Measurements from ENCODE around the gene SCAP. TPM values are rescaled to one million over a fixed set of nuclear protein-coding genes. Genes with fewer than 3 reads are reported as not detected.
A peak's percentile ranks its signal among the peaks of the same experiment; 100 is the strongest.

SCAP gene
- total and polyA plus RNA-seq, 2 experiments from 2014 or later, result 35.5 to 141 TPM

DNA sequence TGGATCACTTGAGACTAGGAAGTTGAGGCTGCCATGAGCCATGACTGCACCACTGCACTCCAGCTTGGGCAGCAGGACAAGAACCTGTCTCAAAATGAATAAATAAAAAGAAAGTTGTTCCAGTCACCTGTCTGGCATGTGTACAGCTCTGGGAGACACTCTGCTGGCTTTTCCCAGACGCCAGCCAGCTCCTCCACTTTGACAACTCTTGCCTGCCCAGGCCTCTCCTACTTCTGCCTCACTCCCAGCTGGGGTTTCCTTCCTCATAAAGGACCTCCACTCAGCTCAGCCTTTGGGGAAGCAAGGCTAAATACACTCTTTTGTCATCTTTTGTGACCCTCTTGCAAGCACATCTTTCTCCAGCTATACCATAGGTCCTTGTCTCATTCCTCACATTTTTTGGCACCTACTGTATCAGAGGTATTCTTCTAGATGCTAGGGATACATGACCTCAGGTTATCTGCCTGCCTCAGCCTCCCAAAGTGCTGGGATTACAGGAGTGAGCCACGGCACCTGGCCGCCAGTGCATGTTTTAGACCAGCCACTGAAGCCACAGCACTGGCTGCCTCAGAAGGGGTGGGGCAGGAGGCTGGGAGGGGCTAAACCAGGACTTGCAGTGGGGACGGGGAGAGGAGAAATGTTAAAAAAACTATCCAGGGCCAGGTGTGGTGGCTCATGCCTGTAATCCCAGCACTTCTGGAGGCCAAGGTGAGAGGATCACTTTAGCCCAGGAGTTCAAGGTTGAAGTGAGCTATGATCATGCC, 47.8 kb upstream of the SCAP start:
- Histone ChIP-seq H4K20me1 (replicated peaks; ENCODE audit: insufficient read depth) (no peaks in the 10 kb centered on the region), H3F3A (replicated peaks; ENCODE audit: low read depth) (peaks cover 9% of the 10 kb centered on the region), H3K9me2 (ENCODE audit: insufficient read depth) (no peaks in the 10 kb centered on the region), H3K36me3 (ENCODE audit: insufficient read depth) (no peaks in the 10 kb centered on the region), H2AFZ (0 out of 2 replicates have a peak overlapping the region, but pooled peaks have one; percentile 86), H3K4me2 (no peak overlapping the region), H3K27ac (ENCODE audit: low read depth) (no peak overlapping the region), H3K27me3 (ENCODE audit: insufficient read depth) (peaks cover 14% of the 10 kb centered on the region), H3K79me2 (replicated peaks; ENCODE audit: insufficient read depth) (no peaks in the 10 kb centered on the region), H3K4me1 (ENCODE audit: insufficient read depth) (peaks cover 11% of the 10 kb centered on the region), H3K4me3 (no peak overlapping the region)
- H3K4me1 Mint-ChIP-seq, result peaks cover 15% of the 10 kb centered on the region
- no peaks in the 10 kb centered on the region for H3K36me3 Mint-ChIP-seq (ENCODE audit: low read depth)
- peaks cover 26% of the 10 kb centered on the region for H3K27me3 Mint-ChIP-seq (ENCODE audit: insufficient read depth, low read depth, poor library complexity)
- TF ChIP-seq NANOG (IDR thresholded peaks at IDR 0.05; ENCODE audit: borderline replicate concordance) (no peak), EZH2phosphoT487 (IDR thresholded peaks at IDR 0.05; ENCODE audit: unreplicated experiment) (no peak), JUNB (IDR thresholded peaks at IDR 0.05; ENCODE audit: unreplicated experiment) (no peak), CREB1 (CRISPR knock-in tag; IDR thresholded peaks at IDR 0.05; ENCODE audit: low read depth) (no peak), EZH2 (IDR thresholded peaks at IDR 0.05; ENCODE audit: low read depth, unreplicated experiment) (no peak), ZNF331 (CRISPR knock-in tag; IDR thresholded peaks at IDR 0.05; ENCODE audit: low read depth) (no peak)
- TF ChIP-seq, protein P1, sequence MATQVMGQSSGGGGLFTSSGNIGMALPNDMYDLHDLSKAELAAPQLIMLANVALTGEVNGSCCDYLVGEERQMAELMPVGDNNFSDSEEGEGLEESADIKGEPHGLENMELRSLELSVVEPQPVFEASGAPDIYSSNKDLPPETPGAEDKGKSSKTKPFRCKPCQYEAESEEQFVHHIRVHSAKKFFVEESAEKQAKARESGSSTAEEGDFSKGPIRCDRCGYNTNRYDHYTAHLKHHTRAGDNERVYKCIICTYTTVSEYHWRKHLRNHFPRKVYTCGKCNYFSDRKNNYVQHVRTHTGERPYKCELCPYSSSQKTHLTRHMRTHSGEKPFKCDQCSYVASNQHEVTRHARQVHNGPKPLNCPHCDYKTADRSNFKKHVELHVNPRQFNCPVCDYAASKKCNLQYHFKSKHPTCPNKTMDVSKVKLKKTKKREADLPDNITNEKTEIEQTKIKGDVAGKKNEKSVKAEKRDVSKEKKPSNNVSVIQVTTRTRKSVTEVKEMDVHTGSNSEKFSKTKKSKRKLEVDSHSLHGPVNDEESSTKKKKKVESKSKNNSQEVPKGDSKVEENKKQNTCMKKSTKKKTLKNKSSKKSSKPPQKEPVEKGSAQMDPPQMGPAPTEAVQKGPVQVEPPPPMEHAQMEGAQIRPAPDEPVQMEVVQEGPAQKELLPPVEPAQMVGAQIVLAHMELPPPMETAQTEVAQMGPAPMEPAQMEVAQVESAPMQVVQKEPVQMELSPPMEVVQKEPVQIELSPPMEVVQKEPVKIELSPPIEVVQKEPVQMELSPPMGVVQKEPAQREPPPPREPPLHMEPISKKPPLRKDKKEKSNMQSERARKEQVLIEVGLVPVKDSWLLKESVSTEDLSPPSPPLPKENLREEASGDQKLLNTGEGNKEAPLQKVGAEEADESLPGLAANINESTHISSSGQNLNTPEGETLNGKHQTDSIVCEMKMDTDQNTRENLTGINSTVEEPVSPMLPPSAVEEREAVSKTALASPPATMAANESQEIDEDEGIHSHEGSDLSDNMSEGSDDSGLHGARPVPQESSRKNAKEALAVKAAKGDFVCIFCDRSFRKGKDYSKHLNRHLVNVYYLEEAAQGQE (IDR thresholded peaks at IDR 0.05; ENCODE audit: unreplicated experiment), result no peak
- TF ChIP-seq, protein P2, sequence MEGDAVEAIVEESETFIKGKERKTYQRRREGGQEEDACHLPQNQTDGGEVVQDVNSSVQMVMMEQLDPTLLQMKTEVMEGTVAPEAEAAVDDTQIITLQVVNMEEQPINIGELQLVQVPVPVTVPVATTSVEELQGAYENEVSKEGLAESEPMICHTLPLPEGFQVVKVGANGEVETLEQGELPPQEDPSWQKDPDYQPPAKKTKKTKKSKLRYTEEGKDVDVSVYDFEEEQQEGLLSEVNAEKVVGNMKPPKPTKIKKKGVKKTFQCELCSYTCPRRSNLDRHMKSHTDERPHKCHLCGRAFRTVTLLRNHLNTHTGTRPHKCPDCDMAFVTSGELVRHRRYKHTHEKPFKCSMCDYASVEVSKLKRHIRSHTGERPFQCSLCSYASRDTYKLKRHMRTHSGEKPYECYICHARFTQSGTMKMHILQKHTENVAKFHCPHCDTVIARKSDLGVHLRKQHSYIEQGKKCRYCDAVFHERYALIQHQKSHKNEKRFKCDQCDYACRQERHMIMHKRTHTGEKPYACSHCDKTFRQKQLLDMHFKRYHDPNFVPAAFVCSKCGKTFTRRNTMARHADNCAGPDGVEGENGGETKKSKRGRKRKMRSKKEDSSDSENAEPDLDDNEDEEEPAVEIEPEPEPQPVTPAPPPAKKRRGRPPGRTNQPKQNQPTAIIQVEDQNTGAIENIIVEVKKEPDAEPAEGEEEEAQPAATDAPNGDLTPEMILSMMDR (conservative IDR thresholded peaks at IDR 0.05; ENCODE audit: low read depth in 2 of 2), result no peak
- TF ChIP-seq, protein P3, sequence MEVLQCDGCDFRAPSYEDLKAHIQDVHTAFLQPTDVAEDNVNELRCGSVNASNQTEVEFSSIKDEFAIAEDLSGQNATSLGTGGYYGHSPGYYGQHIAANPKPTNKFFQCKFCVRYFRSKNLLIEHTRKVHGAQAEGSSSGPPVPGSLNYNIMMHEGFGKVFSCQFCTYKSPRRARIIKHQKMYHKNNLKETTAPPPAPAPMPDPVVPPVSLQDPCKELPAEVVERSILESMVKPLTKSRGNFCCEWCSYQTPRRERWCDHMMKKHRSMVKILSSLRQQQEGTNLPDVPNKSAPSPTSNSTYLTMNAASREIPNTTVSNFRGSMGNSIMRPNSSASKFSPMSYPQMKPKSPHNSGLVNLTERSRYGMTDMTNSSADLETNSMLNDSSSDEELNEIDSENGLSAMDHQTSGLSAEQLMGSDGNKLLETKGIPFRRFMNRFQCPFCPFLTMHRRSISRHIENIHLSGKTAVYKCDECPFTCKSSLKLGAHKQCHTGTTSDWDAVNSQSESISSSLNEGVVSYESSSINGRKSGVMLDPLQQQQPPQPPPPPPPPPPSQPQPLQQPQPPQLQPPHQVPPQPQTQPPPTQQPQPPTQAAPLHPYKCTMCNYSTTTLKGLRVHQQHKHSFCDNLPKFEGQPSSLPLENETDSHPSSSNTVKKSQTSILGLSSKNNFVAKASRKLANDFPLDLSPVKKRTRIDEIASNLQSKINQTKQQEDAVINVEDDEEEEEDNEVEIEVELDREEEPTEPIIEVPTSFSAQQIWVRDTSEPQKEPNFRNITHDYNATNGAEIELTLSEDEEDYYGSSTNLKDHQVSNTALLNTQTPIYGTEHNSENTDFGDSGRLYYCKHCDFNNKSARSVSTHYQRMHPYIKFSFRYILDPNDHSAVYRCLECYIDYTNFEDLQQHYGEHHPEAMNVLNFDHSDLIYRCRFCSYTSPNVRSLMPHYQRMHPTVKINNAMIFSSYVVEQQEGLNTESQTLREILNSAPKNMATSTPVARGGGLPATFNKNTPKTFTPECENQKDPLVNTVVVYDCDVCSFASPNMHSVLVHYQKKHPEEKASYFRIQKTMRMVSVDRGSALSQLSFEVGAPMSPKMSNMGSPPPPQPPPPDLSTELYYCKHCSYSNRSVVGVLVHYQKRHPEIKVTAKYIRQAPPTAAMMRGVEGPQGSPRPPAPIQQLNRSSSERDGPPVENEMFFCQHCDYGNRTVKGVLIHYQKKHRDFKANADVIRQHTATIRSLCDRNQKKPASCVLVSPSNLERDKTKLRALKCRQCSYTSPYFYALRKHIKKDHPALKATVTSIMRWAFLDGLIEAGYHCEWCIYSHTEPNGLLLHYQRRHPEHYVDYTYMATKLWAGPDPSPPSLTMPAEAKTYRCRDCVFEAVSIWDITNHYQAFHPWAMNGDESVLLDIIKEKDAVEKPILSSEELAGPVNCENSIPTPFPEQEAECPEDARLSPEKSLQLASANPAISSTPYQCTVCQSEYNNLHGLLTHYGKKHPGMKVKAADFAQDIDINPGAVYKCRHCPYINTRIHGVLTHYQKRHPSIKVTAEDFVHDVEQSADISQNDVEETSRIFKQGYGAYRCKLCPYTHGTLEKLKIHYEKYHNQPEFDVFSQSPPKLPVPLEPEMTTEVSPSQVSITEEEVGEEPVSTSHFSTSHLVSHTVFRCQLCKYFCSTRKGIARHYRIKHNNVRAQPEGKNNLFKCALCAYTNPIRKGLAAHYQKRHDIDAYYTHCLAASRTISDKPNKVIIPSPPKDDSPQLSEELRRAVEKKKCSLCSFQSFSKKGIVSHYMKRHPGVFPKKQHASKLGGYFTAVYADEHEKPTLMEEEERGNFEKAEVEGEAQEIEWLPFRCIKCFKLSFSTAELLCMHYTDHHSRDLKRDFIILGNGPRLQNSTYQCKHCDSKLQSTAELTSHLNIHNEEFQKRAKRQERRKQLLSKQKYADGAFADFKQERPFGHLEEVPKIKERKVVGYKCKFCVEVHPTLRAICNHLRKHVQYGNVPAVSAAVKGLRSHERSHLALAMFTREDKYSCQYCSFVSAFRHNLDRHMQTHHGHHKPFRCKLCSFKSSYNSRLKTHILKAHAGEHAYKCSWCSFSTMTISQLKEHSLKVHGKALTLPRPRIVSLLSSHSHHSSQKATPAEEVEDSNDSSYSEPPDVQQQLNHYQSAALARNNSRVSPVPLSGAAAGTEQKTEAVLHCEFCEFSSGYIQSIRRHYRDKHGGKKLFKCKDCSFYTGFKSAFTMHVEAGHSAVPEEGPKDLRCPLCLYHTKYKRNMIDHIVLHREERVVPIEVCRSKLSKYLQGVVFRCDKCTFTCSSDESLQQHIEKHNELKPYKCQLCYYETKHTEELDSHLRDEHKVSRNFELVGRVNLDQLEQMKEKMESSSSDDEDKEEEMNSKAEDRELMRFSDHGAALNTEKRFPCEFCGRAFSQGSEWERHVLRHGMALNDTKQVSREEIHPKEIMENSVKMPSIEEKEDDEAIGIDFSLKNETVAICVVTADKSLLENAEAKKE (CRISPR knock-in tag; IDR thresholded peaks at IDR 0.05), result no peak
- H3K27ac Mint-ChIP-seq, result no peak overlapping the region
- no peak for ATAC-seq
- DNase-seq (ENCODE audit: low spot score), result no peak
- H3K9me3 Mint-ChIP-seq, result no peaks in the 10 kb centered on the region; the same call in 2 of the 3 replicates
- H3K4me3 Mint-ChIP-seq, result no peak overlapping the region
